IMR-90 (cell line): ENCODE measurements around the gene COL4A1.

Source experiments
- BHLHE40 ChIP-seq: fragments of 150-350 bp; IDR thresholded peaks from 2 replicates; pipeline ENCODE4 v1.6.1; 2016; ENCODE audit warnings: mild to moderate bottlenecking, low read depth, low read length
- CEBPB ChIP-seq: IDR thresholded peaks from 2 replicates; pipeline ENCODE4 v1.6.1; 2012; ENCODE audit warnings: low read depth, low read length, improper control_type of control experiment
- CHD1 ChIP-seq: IDR thresholded peaks from 2 replicates; pipeline ENCODE4 v1.6.1; 2012; ENCODE audit warnings: low read depth, low read length, improper control_type of control experiment
- CTCF ChIP-seq: conservative IDR thresholded peaks from 2 replicates; pipeline ENCODE4 v1.5.1; 2012; ENCODE audit warnings: mild to moderate bottlenecking, low read depth, low read length, improper control_type of control experiment
- ELK1 ChIP-seq: fragments of 150-350 bp; IDR thresholded peaks from 2 replicates; pipeline ENCODE4 v1.6.1; 2016; ENCODE audit warnings: low read depth, mild to moderate bottlenecking, low read length, moderate library complexity, borderline replicate concordance
- MAFK ChIP-seq: IDR thresholded peaks from 2 replicates; pipeline ENCODE4 v1.6.1; 2012; ENCODE audit warnings: low read depth, low read length, improper control_type of control experiment
- MAZ ChIP-seq: IDR thresholded peaks from 2 replicates; pipeline ENCODE4 v1.6.1; 2012; ENCODE audit warnings: low read depth, mild to moderate bottlenecking, low read length, improper control_type of control experiment, moderate library complexity, borderline replicate concordance
- MXI1 ChIP-seq: IDR thresholded peaks from 2 replicates; pipeline ENCODE4 v1.6.1; 2012; ENCODE audit warnings: low read depth, mild to moderate bottlenecking, low read length, moderate library complexity, borderline replicate concordance
- POLR2A ChIP-seq: IDR thresholded peaks from 2 replicates; pipeline ENCODE4 v1.6.1; 2012; ENCODE audit warnings: mild to moderate bottlenecking, low read depth, low read length
- RAD21 ChIP-seq: IDR thresholded peaks from 2 replicates; pipeline ENCODE4 v1.6.1; 2012; ENCODE audit warnings: low read length, improper control_type of control experiment
- RCOR1 ChIP-seq: IDR thresholded peaks from 2 replicates; pipeline ENCODE4 v1.6.1; 2012; ENCODE audit warnings: mild to moderate bottlenecking, low read length, improper control_type of control experiment; ENCODE audit not compliant: insufficient replicate concordance
- RFX5 ChIP-seq: IDR thresholded peaks from 2 replicates; pipeline ENCODE4 v1.8.0; 2012; ENCODE audit warnings: low read depth, mild to moderate bottlenecking, low read length, moderate library complexity
- SMC3 ChIP-seq: fragments of 150-350 bp; IDR thresholded peaks from 2 replicates; pipeline ENCODE4 v1.6.1; 2016; ENCODE audit warnings: low read depth, mild to moderate bottlenecking, antibody characterized with exemption, low read length, moderate library complexity
- USF2 ChIP-seq: fragments of 150-350 bp; IDR thresholded peaks from 2 replicates; pipeline ENCODE4 v1.6.1; 2017; ENCODE audit warnings: mild to moderate bottlenecking, antibody characterized with exemption, low read length, low read depth

- no peak for TF ChIP-seq POLR2A
- TF ChIP-seq CTCF, result no peak
- no peak for TF ChIP-seq CHD1
- no peak for TF ChIP-seq RFX5
- no peak for TF ChIP-seq ELK1
- TF ChIP-seq MXI1, result no peak
- no peak for TF ChIP-seq MAFK
- no peak for TF ChIP-seq MAZ
- no peak for TF ChIP-seq SMC3
- TF ChIP-seq RCOR1, result no peak
- TF ChIP-seq CEBPB, result peak; percentile 47
- TF ChIP-seq RAD21, result no peak
- TF ChIP-seq BHLHE40, result no peak
- TF ChIP-seq USF2, result no peak
Observed at GRCh38 chr13:110225609-110226574, 81.1 kb downstream of the COL4A1 start.
